ENCODE results near the gene KIF1B. TPM values are rescaled to one million over a fixed set of nuclear protein-coding genes. Genes with fewer than 3 reads are reported as not detected.

The KIF1B gene
- total and polyA plus RNA-seq, 8 donors = 4.0 to 82.2 (median 26.3) TPM

DNA sequence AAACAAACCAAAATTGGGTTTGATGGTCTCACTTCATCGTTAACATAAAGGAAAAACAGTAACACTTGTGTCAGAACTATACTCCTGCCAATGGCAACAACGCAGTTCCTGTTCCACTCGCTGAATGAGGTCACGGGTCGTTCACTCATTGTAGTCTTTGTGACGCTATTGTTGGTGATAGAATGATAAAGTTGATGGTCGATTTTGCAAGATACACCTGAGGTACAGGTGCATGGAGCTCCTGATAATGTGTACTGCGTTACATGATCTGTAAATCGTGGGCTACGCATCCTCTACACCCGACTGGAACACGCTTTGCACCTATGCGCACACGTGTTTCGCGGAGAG is 219.5 kb downstream of the KIF1B start:
- 7 to 20% (median 13%) methylated on average over 8 to 16 of the region's 16 CpGs for WGBS, 5 donors
- intact Hi-C loops (cut with DNase I; ENCODE audit: low total_unique reads) = loop anchor here (5.0 to 10.0 kb wide), 2 partner anchors 53 to 65 kb away; no protein-coding TSS in a partner anchor
- no peak for TF ChIP-seq POLR2A (IDR thresholded peaks at IDR 0.05)
- TF ChIP-seq POLR2AphosphoS5 (IDR thresholded peaks at IDR 0.05) = no peak
- TF ChIP-seq CTCF (IDR thresholded peaks at IDR 0.05) = no peak
- TF ChIP-seq EP300 (IDR thresholded peaks at IDR 0.05) = no peak
- peak overlapping the region; percentile 16 to 85 (median 78) for H3K27ac ChIP-seq
- H3K4me1 ChIP-seq = peaks cover 13 to 41% (median 27%) of the 10 kb centered on the region in 4 donors
- peak in 1 of 2 donors; percentile 62 for DNase-seq
- no peaks in the 10 kb centered on the region for H3K9me3 ChIP-seq
- H3K4me3 ChIP-seq = peak overlapping the region; percentile 76 to 92 (median 86)
- H3K36me3 ChIP-seq = peaks cover 0 to under 1% (median under 1%) of the 10 kb centered on the region in 4 donors
- no peaks in the 10 kb centered on the region for H3K27me3 ChIP-seq

GRCh38 chr1:10430216-10431069 is 220.1 kb downstream of the KIF1B start, which contains the start of gene CENPS:
Gene CENPS (plus strand): TSS chr1:10430433. CDS start chr1:10430518, 85 bp downstream.
- intact Hi-C loops (cut with DNase I; ENCODE audit: low total_unique reads) = loop anchor here (10.0 kb wide), 1 partner anchor 64 kb away; no protein-coding TSS in a partner anchor
- Histone ChIP-seq H3K9me3 (no peaks in the 10 kb centered on the region), H3K27ac (peak within 1 kb of the TSS; percentile 70 to 85 (median 80)), H3K4me1 (peaks cover 13 to 41% (median 27%) of the 10 kb centered on the region in 4 donors), H3K27me3 (no peaks in the 10 kb centered on the region), H3K4me3 (peak within 1 kb of the TSS; percentile 76 to 92 (median 86)), H3K36me3 (peaks cover 0 to 5% (median 3%) of the 10 kb centered on the region in 4 donors)
- TF ChIP-seq CTCF (IDR thresholded peaks at IDR 0.05) (peak in 6 of 7 experiments; percentile 67 to 99 (median 94)), POLR2A (IDR thresholded peaks at IDR 0.05) (peak in 1 of 4 donors; percentile 9), EP300 (IDR thresholded peaks at IDR 0.05) (no peak), POLR2AphosphoS5 (IDR thresholded peaks at IDR 0.05) (peak in 2 of 3 donors; percentile 43 to 65)
- DNase-seq = peak; percentile 95 to 96
- WGBS, 5 donors = 0% methylated on average over 35 to 95 of the region's 95 CpGs

Small RNA genes lying within 50 kb of the gene (small RNA-seq; reads per million reads assigned to genes)
- 0 reads per million in 4 donors for gene MIR1273D
- gene RNU6-37P = 0 reads per million in 4 donors
- gene RNU6-828P = 0 reads per million in 4 donors

Other genes starting within 250 kb of the KIF1B start
- 1 to 10 TPM in 2 of 5 donors, not detected in 3; 3.5 to 6.2 TPM for gene RBP7, start 213.3 kb upstream of the KIF1B start, total RNA-seq
- 10 to 100 TPM; 16.1 to 24.8 (median 18.8) TPM for gene RBP7, start 213.3 kb upstream of the KIF1B start, polyA plus RNA-seq
- 10 to 100 TPM; 37.1 to 82.9 (median 42.6) TPM for gene UBE4B, start 177.6 kb upstream of the KIF1B start, total RNA-seq
- gene UBE4B, start 177.6 kb upstream of the KIF1B start, polyA plus RNA-seq = 10 to 100 TPM; 13.3 to 17.1 (median 15.6) TPM
- 100 to 1,000 TPM in 1 of 5 donors, 10 to 100 TPM in 4; 25.4 to 227 (median 44.4) TPM for gene PGD, start 188.5 kb downstream of the KIF1B start, total RNA-seq
- 100 to 1,000 TPM in 1 of 3 donors, 10 to 100 TPM in 2; 69.5 to 127 (median 93.8) TPM for gene PGD, start 188.5 kb downstream of the KIF1B start, polyA plus RNA-seq
- gene CENPS, start 219.9 kb downstream of the KIF1B start, total RNA-seq = 1 to 10 TPM in 3 of 5 donors, not detected in 2; 1.8 to 5.9 (median 2.9) TPM
- 10 to 100 TPM; 14.1 to 29.5 (median 27.1) TPM for gene CENPS, start 219.9 kb downstream of the KIF1B start, polyA plus RNA-seq
- gene CORT, start 239.5 kb downstream of the KIF1B start, total RNA-seq = 1 to 10 TPM in 3 of 5 donors, not detected in 2; 1.5 to 4.0 (median 2.0) TPM
- gene CORT, start 239.5 kb downstream of the KIF1B start, polyA plus RNA-seq = under 1 TPM in 1 of 3 donors, not detected in 2; 0.40 TPM